Neutrophil (primary cell): Measurements from ENCODE around the gene ITGA11.

Experiments
- H3K27ac ChIP-seq: fragments of 200-600 bp; sonication (generic); 2 replicates; pipeline ENCODE4 v1.5.1; 2016; ENCODE audit warnings: mild to moderate bottlenecking, moderate library complexity
- H3K27me3 ChIP-seq: fragments of 200-600 bp; sonication (generic); 2 replicates; pipeline ENCODE4 v1.6.0; 2016; ENCODE audit warnings: mild to moderate bottlenecking
- H3K36me3 ChIP-seq: fragments of 200-600 bp; sonication (generic); 2 replicates; pipeline ENCODE4 v1.5.1; 2017
- H3K4me1 ChIP-seq, 2 experiments: fragments of 200-600 bp in 1 of 2; sonication (generic) in 1 of 2; 1 replicate in 1 of 2; 2 replicates in 1 of 2; pipeline versions ENCODE4 v1.5.1 to v1.6.1; 2013 to 2016; ENCODE audit warnings: low read depth in 1 of 2, low read length in 1 of 2, mild to moderate bottlenecking in 1 of 2, moderate library complexity in 1 of 2; ENCODE audit not compliant: control insufficient read depth in 1 of 2, insufficient read depth in 1 of 2
- H3K4me3 ChIP-seq, 2 experiments: fragments of 200-600 bp in 1 of 2; sonication (generic) in 1 of 2; 1 replicate in 1 of 2; 2 replicates in 1 of 2; pipeline ENCODE4 v1.5.1; 2013 to 2016; ENCODE audit warnings: low read depth in 1 of 2, low read length in 1 of 2, mild to moderate bottlenecking in 1 of 2, moderate library complexity in 1 of 2
- H3K9me3 ChIP-seq: fragments of 200-600 bp; sonication (generic); 2 replicates; pipeline ENCODE4 v1.5.1; 2016
- CTCF ChIP-seq: fragments of 200-600 bp; sonication (generic); IDR thresholded peaks from 2 replicates; pipeline ENCODE4 v1.5.1; 2016; ENCODE audit warnings: antibody characterized with exemption

The ITGA11 gene

GRCh38 chr15:68478853-68479252 is 46.9 kb upstream of the ITGA11 start:
- Histone ChIP-seq H3K4me1 (no peaks in the 10 kb centered on the region), H3K27me3 (peaks cover 18% of the 10 kb centered on the region), H3K27ac (no peak overlapping the region), H3K9me3 (no peaks in the 10 kb centered on the region), H3K36me3 (no peaks in the 10 kb centered on the region), H3K4me3 (no peak overlapping the region)
- TF ChIP-seq CTCF: no peak

GRCh38 chr15:68475449-68475848 is 43.5 kb upstream of the ITGA11 start:
- no peaks in the 10 kb centered on the region for H3K9me3 ChIP-seq
- no peaks in the 10 kb centered on the region for H3K4me1 ChIP-seq
- TF ChIP-seq CTCF: no peak
- H3K4me3 ChIP-seq: no peak overlapping the region
- no peaks in the 10 kb centered on the region for H3K36me3 ChIP-seq
- peaks cover 22% of the 10 kb centered on the region for H3K27me3 ChIP-seq
- H3K27ac ChIP-seq: no peak overlapping the region

- peaks cover 14% of the 10 kb centered on the region for H3K27me3 ChIP-seq
- no peak for TF ChIP-seq CTCF
- no peaks in the 10 kb centered on the region for H3K36me3 ChIP-seq
- H3K27ac ChIP-seq: no peak overlapping the region
- no peak overlapping the region for H3K4me3 ChIP-seq
- H3K9me3 ChIP-seq: no peaks in the 10 kb centered on the region
- no peaks in the 10 kb centered on the region for H3K4me1 ChIP-seq
Observed at GRCh38 chr15:68471541-68471940, 39.6 kb upstream of the ITGA11 start.

- no peaks in the 10 kb centered on the region for H3K9me3 ChIP-seq
- H3K4me3 ChIP-seq: no peak overlapping the region
- peaks cover 12% of the 10 kb centered on the region for H3K27me3 ChIP-seq
- no peak overlapping the region for H3K27ac ChIP-seq
- TF ChIP-seq CTCF: no peak
- H3K4me1 ChIP-seq: no peaks in the 10 kb centered on the region
- no peaks in the 10 kb centered on the region for H3K36me3 ChIP-seq
Observed at GRCh38 chr15:68470976-68471375, 39.0 kb upstream of the ITGA11 start.

- H3K27me3 ChIP-seq: peaks cover 8% of the 10 kb centered on the region
- no peaks in the 10 kb centered on the region for H3K9me3 ChIP-seq
- no peak for TF ChIP-seq CTCF
- no peaks in the 10 kb centered on the region for H3K4me1 ChIP-seq
- H3K4me3 ChIP-seq: no peak overlapping the region
- H3K36me3 ChIP-seq: no peaks in the 10 kb centered on the region
- no peak overlapping the region for H3K27ac ChIP-seq
Observed at GRCh38 chr15:68470049-68470742, 38.2 kb upstream of the ITGA11 start.
